Stimulated activated CD4-positive, alpha-beta T cell treated with anti-CD3 and anti-CD28 coated beads, TNF-alpha, amount 100 ng/mL, for 4 hours (primary cell): ENCODE data around the gene TSNAX.
A peak's percentile ranks its signal among the peaks of the same experiment; 100 is the strongest.
"Not testable (repeated sequence)": the region's sequence is repeated elsewhere in the genome, so short reads cannot be mapped to it uniquely, and the experiment has no call there.

Experiments
- DNase-seq, 3 experiments: peaks; one replicate each; pipeline ENCODE4 v3.0.0-alpha.2; 2020; ENCODE audit warnings: low read depth in 3 of 3

The TSNAX gene

GRCh38 chr1:231528172-231529029, at the start of gene TSNAX:
TSNAX (plus strand) TSS chr1:231528669; CDS start chr1:231528811, 142 bp downstream.
- DNase-seq, result peak; percentile 78 to 83 (median 81)

GRCh38 chr1:231478811-231479210, 49.7 kb upstream of the TSNAX start:
- DNase-seq, result no peak

GRCh38 chr1:231480008-231480407, 48.5 kb upstream of the TSNAX start:
- DNase-seq, result no peak

- DNase-seq, result no peak
These were observed 47.2 kb upstream of the TSNAX start for GRCh38 chr1:231481289-231481688.

- DNase-seq, result no peak
These were observed 43.3 kb upstream of the TSNAX start for GRCh38 chr1:231485029-231485784.

- DNase-seq, result no peak
These were observed 41.5 kb upstream of the TSNAX start for GRCh38 chr1:231487019-231487418.

- DNase-seq, result no peak
These were observed 40.6 kb upstream of the TSNAX start for GRCh38 chr1:231487910-231488309.

- no peak for DNase-seq
These were observed 34.9 kb upstream of the TSNAX start for GRCh38 chr1:231493421-231494185.

GRCh38 chr1:231494439-231495110, 33.9 kb upstream of the TSNAX start:
- no peak for DNase-seq

- no peak for DNase-seq
These were observed 30.8 kb upstream of the TSNAX start for GRCh38 chr1:231497629-231498152.

GRCh38 chr1:231499148-231499763, 29.2 kb upstream of the TSNAX start:
- no peak for DNase-seq

GRCh38 chr1:231500666-231501065, 27.8 kb upstream of the TSNAX start:
- DNase-seq, result no peak

- not testable (repeated sequence) for DNase-seq
These were observed 25.3 kb upstream of the TSNAX start for GRCh38 chr1:231503168-231503567.

- DNase-seq, result no peak
These were observed 20.8 kb upstream of the TSNAX start for GRCh38 chr1:231507476-231508355.

GRCh38 chr1:231508497-231508896, 20.0 kb upstream of the TSNAX start:
- no peak for DNase-seq

- no peak for DNase-seq
These were observed 19.5 kb upstream of the TSNAX start for GRCh38 chr1:231508941-231509340.

GRCh38 chr1:231512147-231512698, 16.2 kb upstream of the TSNAX start:
- no peak for DNase-seq

- no peak for DNase-seq
These were observed 12.7 kb upstream of the TSNAX start for GRCh38 chr1:231515748-231516147.

GRCh38 chr1:231517076-231517475, 11.4 kb upstream of the TSNAX start:
- no peak for DNase-seq
